HL-60/S4 treated with retinoic acid at 250 ng/mL for 4 days and 3 days (cell line): Measurements from ENCODE around the gene SYT10.
"Not testable (repeated sequence)": the region's sequence is repeated elsewhere in the genome, so short reads cannot be mapped to it uniquely, and the experiment has no call there.

Experiments used
- in situ Hi-C: fragments of 300-500 bp; cut with MboI; formaldehyde crosslinking; loops from 2 replicates; pipeline ENCODE4 v1.7.0; 2022; ENCODE audit warnings: low sequenced_read_pairs

Gene SYT10

DNA sequence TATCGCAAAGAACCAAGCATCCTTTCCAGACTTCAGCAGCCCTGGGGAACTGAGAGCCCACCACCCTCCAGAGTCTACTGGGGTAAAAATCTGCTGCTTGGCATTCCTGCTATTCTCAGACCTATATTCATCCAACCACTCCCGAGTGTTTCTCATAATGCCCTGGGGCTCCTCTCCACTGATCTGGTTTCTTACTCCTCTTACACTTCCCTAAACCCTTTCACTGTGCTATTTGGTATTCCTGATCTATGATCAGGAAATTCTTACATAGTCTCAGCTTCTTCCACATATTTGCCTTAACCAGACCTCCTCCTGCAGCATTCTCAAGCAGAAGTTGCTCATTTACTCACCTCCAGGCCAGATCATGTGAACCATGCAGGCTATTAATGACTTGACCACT, 82.4 kb downstream of the SYT10 start:
- in situ Hi-C loops, result no loop called here

- in situ Hi-C loops, result no loop called here
Measured at GRCh38 chr12:33349791-33350190, 89.8 kb downstream of the SYT10 start.

GRCh38 chr12:33331961-33332398, 107.6 kb downstream of the SYT10 start:
- in situ Hi-C loops, result not testable (repeated sequence)

GRCh38 chr12:33330940-33331339, 108.7 kb downstream of the SYT10 start:
- in situ Hi-C loops, result no loop called here
